DMS 273 (cell line): ENCODE results near the gene ROBO1.
A peak's percentile ranks its signal among the peaks of the same experiment; 100 is the strongest.

Experiments
- DNase-seq: peaks from one replicate; lab custom pipeline; 2025; ENCODE audit not compliant: unreplicated experiment; lab: John Stamatoyannopoulos, UW

The ROBO1 gene

GRCh38 chr3:78940128-78940527 is 827.7 kb downstream of the ROBO1 start:
- peak; percentile 12 for DNase-seq

DNA sequence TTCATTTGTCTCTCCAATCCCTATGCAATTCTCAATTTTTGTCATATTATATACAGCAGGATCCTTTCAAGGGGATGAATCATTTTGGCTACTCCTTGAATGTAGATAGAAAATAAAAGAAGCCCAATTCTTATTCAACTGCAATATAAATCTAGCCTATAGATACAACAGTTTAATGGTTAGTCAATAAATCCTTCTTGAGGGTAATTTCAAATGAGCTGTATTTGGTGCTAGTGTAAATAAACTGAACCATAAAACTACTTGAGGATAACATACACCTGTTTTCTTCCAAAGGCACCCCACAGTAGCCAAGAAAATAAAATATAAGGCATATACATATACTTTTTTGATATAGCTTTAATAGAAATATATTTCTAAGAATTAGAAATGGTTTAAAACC is 830.3 kb downstream of the ROBO1 start:
- DNase-seq = no peak

DNA sequence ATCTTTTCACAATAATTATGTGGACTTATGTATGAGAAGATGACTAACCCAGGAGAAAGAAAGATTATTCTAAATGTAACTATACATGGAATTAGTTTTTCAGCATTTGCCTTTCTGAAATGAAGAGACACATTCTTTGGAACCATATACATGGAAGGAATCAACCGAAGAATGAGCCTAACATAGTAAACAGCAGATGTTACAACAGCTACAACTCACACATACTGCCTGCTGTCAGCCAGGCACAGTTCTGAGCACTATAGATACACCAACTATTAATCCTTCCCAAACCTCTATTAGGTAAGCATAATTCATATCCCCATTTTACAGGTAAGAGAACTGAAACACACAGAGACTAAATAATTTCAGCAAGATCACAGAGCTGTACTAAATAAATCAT is 840.0 kb downstream of the ROBO1 start:
- peak; percentile 20 for DNase-seq

- DNase-seq = no peak
Measured at GRCh38 chr3:78926523-78926922, 841.3 kb downstream of the ROBO1 start.

- DNase-seq = no peak
Measured at GRCh38 chr3:78924711-78925110, 843.1 kb downstream of the ROBO1 start.

GRCh38 chr3:78919021-78919755 is 848.6 kb downstream of the ROBO1 start:
- peak; percentile 65 for DNase-seq

DNA sequence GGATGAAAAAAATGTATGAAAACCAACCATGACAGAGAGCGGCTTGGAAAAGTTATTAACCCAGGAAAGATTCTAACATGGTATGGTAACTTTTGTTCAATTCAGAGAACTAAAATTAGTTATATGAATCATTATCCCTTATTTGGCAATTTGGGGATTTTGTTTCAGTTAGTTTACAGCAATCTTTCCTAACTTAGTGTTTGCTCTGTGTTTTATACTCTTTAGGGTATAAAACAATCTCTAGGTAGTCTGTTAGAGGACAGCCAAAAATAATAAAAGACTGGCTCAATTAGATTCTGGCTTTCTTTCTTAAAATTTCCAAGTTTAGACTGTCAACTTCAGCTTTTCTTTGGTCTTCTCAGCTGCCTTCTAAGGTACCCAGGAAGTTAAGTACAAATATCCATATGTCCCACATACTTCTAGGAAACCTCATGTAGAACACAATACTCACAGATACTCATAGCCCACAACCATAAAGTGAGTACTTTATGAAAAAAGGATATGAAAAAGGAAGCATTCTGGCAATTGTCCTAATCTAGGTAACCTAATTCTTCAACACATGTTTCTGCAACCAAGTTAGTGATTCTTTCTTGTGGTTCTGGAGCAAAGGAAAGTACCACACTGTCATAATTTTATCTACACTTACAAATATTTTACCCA is 849.3 kb downstream of the ROBO1 start:
- DNase-seq = peak; percentile 58

DNA sequence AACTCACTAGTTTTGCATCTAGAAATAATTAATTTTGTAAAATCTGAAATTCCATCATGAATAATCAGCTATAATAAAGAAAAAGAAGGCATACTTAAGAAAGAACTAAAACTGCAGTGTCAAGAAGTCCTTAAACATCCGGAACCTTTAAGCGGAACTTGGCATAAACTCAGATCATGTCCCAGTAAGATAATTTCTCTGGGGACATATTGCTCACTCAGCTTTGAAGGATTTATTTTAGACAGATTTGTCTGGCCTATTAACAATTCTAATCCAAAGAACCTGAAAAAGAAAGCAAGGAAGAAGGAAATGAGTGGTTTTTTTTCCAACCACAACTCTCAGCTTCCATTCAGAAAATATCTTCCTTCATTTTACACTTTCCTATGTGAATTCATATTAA is 850.3 kb downstream of the ROBO1 start:
- peak; percentile 66 for DNase-seq

DNA sequence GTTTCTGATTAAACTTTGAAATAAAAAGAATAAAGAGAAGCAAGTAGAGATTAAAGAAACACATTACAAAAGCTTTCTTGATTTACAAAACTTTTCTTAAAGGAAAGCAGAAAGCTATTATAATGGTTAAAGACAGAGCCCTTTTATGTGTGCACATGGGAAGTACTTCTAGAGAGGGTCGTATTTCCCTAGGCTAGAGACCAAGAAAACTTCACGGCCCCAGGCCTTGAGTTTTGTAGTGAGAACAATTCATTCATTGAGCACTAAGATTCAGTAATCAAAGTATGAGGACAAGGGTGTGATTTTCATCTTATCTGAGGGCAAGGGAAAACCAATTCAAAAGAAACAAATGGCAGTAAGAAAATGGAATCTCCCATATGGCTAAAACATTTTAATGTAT is 854.1 kb downstream of the ROBO1 start:
- DNase-seq = peak; percentile 70

DNA sequence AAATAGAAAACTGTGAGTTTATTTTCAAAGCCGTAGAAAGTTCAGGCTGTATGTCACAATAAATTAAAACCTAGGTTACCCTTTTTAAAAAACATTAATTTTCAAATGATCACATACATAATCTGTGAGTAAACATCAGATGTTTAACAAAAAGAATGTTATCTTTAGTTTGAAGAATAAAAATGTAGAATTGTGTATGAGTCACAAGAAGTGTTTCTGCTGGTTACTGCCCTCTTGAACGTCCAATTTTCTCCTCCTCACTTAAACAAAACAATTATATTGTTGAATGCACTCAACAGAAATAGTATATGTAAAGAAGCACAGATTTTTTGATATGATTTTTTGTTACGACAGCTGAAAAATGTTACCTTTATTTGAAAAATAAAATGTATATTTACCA is 855.1 kb downstream of the ROBO1 start:
- DNase-seq = peak; percentile 40

DNA sequence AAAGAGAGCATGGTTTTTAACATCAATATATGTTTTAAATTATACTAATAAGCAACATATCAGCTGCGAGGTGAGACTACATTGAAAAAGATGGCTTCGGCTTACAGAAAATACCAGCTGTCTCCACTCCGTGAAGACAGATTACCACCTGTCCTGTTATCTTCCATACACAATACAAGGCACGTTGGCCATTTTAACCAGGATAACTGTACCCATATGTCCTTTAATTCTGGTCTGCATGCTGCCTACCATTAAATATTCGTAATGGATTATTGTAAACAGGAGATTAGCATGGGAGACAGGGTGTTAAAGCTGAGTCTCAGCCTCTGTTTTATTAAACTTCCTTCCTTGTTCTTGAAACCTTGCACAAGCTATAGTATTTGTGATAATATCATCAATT is 855.5 kb downstream of the ROBO1 start:
- DNase-seq = peak; percentile 93

- DNase-seq = peak; percentile 39
Measured at GRCh38 chr3:78911394-78911793, 856.4 kb downstream of the ROBO1 start.

- DNase-seq = peak; percentile 40
Measured at GRCh38 chr3:78908236-78908635, 859.6 kb downstream of the ROBO1 start.

DNA sequence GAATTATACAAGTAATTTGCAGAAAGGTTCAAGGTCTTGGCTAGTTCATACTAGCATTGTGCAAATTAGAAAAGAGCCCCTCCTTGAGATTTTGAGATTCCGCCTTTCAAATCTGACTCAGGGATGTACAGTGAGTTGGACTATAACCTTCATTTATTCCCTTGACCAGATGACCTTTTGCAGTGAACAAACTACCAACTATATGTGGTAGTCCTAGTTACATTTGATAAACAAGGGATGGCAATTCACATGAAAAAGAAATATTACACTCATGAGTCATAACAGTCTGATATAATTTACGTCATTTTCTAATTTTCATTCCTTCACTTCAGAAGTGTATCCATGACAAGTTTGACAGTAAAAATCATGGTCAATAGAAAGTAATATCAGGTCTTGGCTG is 860.4 kb downstream of the ROBO1 start:
- DNase-seq = no peak

DNA sequence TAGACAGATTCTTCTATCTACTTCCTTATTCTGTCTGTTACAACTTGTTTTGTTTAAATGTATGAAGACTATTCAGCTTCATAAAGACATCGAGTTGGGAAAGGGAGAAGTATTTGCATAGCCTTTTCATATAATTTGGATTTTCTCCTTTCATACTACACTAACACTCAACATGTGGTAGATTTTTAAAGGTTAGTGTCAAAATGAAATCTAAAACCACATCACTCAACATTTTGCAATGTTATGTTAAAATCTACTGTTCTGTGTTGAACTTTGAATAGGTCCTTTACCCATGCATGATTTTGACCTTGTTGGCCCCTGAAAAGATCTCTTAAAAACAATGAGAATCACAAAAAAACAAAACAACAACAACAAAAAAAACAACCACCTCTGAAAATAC is 860.9 kb downstream of the ROBO1 start:
- no peak for DNase-seq

DNA sequence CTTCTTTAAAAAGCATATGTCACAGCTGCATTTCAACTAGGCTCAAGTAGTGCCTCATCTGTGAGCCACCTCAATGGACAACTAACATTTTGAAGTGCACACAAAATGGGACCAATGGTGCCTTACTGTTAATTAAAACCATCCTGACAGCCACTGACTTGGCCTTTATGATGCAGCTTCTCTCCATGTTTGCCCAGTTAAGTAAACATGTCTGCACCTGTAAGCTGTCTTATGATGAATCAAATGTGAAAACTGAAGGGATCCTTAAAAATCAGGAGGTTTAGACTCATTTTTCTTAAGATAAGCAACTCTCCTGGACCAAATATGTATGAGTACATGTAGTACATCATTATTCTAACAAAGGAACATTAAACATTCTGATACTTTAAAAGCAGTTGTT is 861.6 kb downstream of the ROBO1 start:
- peak; percentile 60 for DNase-seq

DNA sequence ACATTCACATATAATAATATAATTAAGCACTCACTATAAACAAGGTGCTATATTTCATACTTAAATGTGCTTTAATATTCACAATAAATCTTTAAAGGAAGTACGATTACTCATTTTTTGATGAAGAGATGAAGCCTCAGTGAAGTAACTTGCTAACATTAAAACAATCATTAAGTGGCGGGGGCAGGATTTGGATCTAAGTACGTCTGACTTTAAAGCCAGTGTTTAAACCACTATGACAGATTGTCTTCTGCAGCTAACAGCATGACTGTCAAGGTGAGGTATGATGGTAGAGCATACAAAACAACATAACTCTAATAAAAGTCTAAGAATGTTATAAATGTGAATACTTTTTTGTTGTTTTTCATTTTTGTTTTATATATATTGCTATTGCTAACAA is 862.1 kb downstream of the ROBO1 start:
- peak; percentile 53 for DNase-seq

- no peak for DNase-seq
Measured at GRCh38 chr3:78901544-78901943, 866.3 kb downstream of the ROBO1 start.

DNA sequence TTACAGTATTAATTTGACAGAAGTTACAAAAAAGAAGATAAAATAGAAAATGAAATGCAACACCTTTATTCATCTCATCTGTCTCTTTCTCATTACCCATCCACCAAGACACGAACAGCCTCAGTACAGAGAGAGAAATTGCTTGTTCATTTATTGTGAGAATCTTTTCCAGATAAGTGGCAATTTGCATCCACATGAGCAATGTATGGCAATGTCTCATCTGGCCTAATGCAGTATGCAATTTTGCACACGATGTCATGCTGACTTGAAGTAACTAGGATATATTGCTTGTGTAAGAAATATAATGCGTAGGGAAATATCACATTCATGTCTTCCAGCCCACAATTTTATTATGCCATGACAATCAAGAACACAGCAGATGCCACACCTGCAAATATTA is 866.9 kb downstream of the ROBO1 start:
- peak; percentile 19 for DNase-seq

DNA sequence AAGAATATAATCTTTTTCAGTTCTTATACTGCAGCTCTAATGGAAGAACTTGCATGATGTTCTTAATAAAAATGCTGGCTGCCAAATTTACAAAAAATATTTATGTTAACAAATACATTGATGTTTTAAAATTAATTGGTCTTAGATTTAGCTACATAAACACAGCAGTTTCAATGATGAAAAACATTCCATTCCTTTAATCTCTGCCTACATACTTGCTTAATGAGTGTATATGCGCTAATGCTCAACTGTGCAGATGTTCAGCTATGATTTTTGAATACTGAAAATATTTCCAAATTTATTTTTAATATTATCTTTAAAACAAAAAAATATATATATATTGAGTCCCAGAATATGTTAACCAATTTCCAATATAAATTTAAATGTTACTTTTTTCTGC is 867.4 kb downstream of the ROBO1 start:
- no peak for DNase-seq

GRCh38 chr3:78895528-78895927 is 872.3 kb downstream of the ROBO1 start:
- no peak for DNase-seq

- DNase-seq = no peak
Measured at GRCh38 chr3:78894787-78895186, 873.0 kb downstream of the ROBO1 start.

DNA sequence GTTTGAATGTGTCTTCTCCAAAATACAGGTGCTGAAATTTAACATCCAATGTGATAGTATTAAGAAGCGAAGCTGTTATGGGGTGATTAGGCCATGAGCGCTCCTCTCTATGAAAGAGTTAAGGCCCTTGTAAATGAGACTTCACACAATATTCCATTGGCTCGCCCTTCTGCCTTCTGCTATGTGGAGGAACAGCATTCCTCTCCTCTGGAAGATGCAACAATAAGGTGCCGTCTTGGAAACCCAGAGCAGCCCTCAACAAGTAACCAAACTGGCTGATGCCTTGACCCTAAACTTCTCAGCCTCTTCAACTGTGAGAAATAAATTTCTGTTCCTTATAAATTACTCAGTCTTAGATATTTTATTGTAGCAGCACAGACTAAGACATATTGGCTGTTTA is 874.6 kb downstream of the ROBO1 start:
- no peak for DNase-seq
